ENCODE data around the gene NUF2.
"Not testable (repeated sequence)": the region's sequence is repeated elsewhere in the genome, so short reads cannot be mapped to it uniquely, and the experiment has no call there.

NUF2 gene

GRCh38 chr1:163321311-163322305 is at the start of gene NUF2:
NUF2 (plus strand) TSS chr1:163321954; CDS start chr1:163326052, 4,098 bp downstream.
- peak; percentile 98 for DNase-seq (ENCODE audit: low spot score)

GRCh38 chr1:163273766-163274441 is 47.9 kb upstream of the NUF2 start:
- DNase-seq (ENCODE audit: low spot score) = no peak

- peak; percentile 41 for DNase-seq (ENCODE audit: low spot score)
These were observed 46.5 kb upstream of the NUF2 start for GRCh38 chr1:163275222-163275621.

- DNase-seq (ENCODE audit: low spot score) = no peak
These were observed 43.2 kb upstream of the NUF2 start for GRCh38 chr1:163278602-163279001.

- DNase-seq (ENCODE audit: low spot score) = not testable (repeated sequence)
These were observed 36.9 kb upstream of the NUF2 start for GRCh38 chr1:163284867-163285266.

- DNase-seq (ENCODE audit: low spot score) = peak; percentile 6
These were observed 31.6 kb upstream of the NUF2 start for GRCh38 chr1:163290025-163290640.

- no peak for DNase-seq (ENCODE audit: low spot score)
These were observed 30.3 kb upstream of the NUF2 start for GRCh38 chr1:163291461-163291860.

- not testable (repeated sequence) for DNase-seq (ENCODE audit: low spot score)
These were observed 29.6 kb upstream of the NUF2 start for GRCh38 chr1:163292153-163292552.

- DNase-seq (ENCODE audit: low spot score) = not testable (repeated sequence)
These were observed 28.3 kb upstream of the NUF2 start for GRCh38 chr1:163293497-163293896.

- no peak for DNase-seq (ENCODE audit: low spot score)
These were observed 25.8 kb upstream of the NUF2 start for GRCh38 chr1:163295949-163296348.

GRCh38 chr1:163296504-163297263 is 25.1 kb upstream of the NUF2 start:
- no peak for DNase-seq (ENCODE audit: low spot score)

GRCh38 chr1:163298365-163298764 is 23.4 kb upstream of the NUF2 start:
- DNase-seq (ENCODE audit: low spot score) = no peak

GRCh38 chr1:163300568-163300967 is 21.2 kb upstream of the NUF2 start:
- DNase-seq (ENCODE audit: low spot score) = no peak

- no peak for DNase-seq (ENCODE audit: low spot score)
These were observed 18.2 kb upstream of the NUF2 start for GRCh38 chr1:163303561-163303960.

GRCh38 chr1:163305441-163305840 is 16.3 kb upstream of the NUF2 start:
- DNase-seq (ENCODE audit: low spot score) = no peak

GRCh38 chr1:163307479-163308171 is 14.1 kb upstream of the NUF2 start:
- DNase-seq (ENCODE audit: low spot score) = peak; percentile 70

GRCh38 chr1:163308811-163309210 is 12.9 kb upstream of the NUF2 start:
- DNase-seq (ENCODE audit: low spot score) = no peak

- DNase-seq (ENCODE audit: low spot score) = peak; percentile 30
These were observed 5.9 kb upstream of the NUF2 start for GRCh38 chr1:163315773-163316374.

GRCh38 chr1:163320891-163321290 is 863 bp upstream of the NUF2 start:
- no peak for DNase-seq (ENCODE audit: low spot score)

- DNase-seq (ENCODE audit: low spot score) = not testable (repeated sequence)
These were observed 1.6 kb downstream of the NUF2 start for GRCh38 chr1:163323339-163323738.

GRCh38 chr1:163331116-163331515 is 9.4 kb downstream of the NUF2 start:
- DNase-seq (ENCODE audit: low spot score) = no peak
